Ovary (tissue), 3 donors: Measurements from ENCODE around the gene LSR.

Source experiments
- CTCF ChIP-seq, 3 donors: fragments of 450-650 bp in 2 of 3; fragments of 200-600 bp in 1 of 3; IDR thresholded peaks; one replicate each; pipeline versions ENCODE4 v1.5.1 to v1.8.0; 2016 to 2022; ENCODE audit warnings: antibody characterized with exemption in 3 of 3, mild to moderate bottlenecking in 1 of 3
- POLR2A ChIP-seq: fragments of 450-650 bp; IDR thresholded peaks from one replicate; pipeline ENCODE4 v1.6.1; 2017; ENCODE audit warnings: antibody characterized with exemption, mild to moderate bottlenecking, moderate library complexity
- donor health status: DM: no; HTN: no; CAD: no.

GRCh38 chr19:35274323-35274722 lies 25.5 kb downstream of the LSR start:
- TF ChIP-seq CTCF (IDR thresholded peaks at IDR 0.05) (no peak), POLR2A (no peak)
